Smooth muscle cell (in vitro differentiated cells): ENCODE measurements around the gene FAM174C. TPM values are rescaled to one million over a fixed set of nuclear protein-coding genes. Genes with fewer than 3 reads are reported as not detected.
A peak's percentile ranks its signal among the peaks of the same experiment; 100 is the strongest.

ENCODE experiments used
- DNase-seq: peaks from one replicate; lab custom pipeline; 2025; ENCODE audit not compliant: unreplicated experiment; lab: John Stamatoyannopoulos, UW
- H2AFZ ChIP-seq: fragments of 200-600 bp; sonication (generic); 2 replicates; pipeline ENCODE4 v1.6.0; 2016; ENCODE audit warnings: antibody characterized with exemption, low read depth, mild to moderate bottlenecking
- H3F3A ChIP-seq: fragments of 200-600 bp; sonication (generic); 2 replicates; pipeline ENCODE4 v1.6.0; 2017; ENCODE audit warnings: antibody characterized with exemption, low read depth
- H3K27ac ChIP-seq: fragments of 200-600 bp; sonication (generic); 2 replicates; pipeline ENCODE4 v1.5.1; 2016; ENCODE audit warnings: low read depth, mild to moderate bottlenecking
- H3K27me3 ChIP-seq: fragments of 200-600 bp; sonication (generic); 2 replicates; pipeline ENCODE4 v1.6.1; 2016; ENCODE audit warnings: low read depth, mild to moderate bottlenecking
- H3K36me3 ChIP-seq: fragments of 200-600 bp; sonication (generic); 2 replicates; pipeline ENCODE4 v1.5.1; 2016; ENCODE audit warnings: low read depth
- H3K4me1 ChIP-seq: fragments of 200-600 bp; sonication (generic); 2 replicates; pipeline ENCODE4 v1.5.1; 2016; ENCODE audit warnings: low read depth
- H3K4me2 ChIP-seq: fragments of 200-600 bp; sonication (generic); 2 replicates; pipeline ENCODE4 v1.6.0; 2016; ENCODE audit warnings: mild to moderate bottlenecking
- H3K4me3 ChIP-seq: fragments of 200-600 bp; sonication (generic); 2 replicates; pipeline ENCODE4 v1.5.1; 2016; ENCODE audit warnings: mild to moderate bottlenecking
- H3K79me2 ChIP-seq: fragments of 200-600 bp; sonication (generic); 2 replicates; pipeline ENCODE4 v1.6.0; 2016; ENCODE audit warnings: low read depth, mild to moderate bottlenecking
- H3K9ac ChIP-seq: fragments of 200-600 bp; sonication (generic); 2 replicates; pipeline ENCODE4 v1.6.0; 2016; ENCODE audit warnings: low read depth
- H3K9me3 ChIP-seq: fragments of 200-600 bp; sonication (generic); replicated peaks from 2 replicates; pipeline ENCODE4 v1.5.1; 2016; ENCODE audit warnings: low read depth
- H4K20me1 ChIP-seq: fragments of 200-600 bp; sonication (generic); 2 replicates; pipeline ENCODE4 v1.6.0; 2016; ENCODE audit warnings: low read depth
- CTCF ChIP-seq: fragments of 200-600 bp; sonication (generic); IDR thresholded peaks from 2 replicates; pipeline ENCODE4 v1.5.1; 2017; ENCODE audit warnings: borderline replicate concordance, mild to moderate bottlenecking, antibody characterized with exemption; ENCODE audit not compliant: insufficient read depth, poor library complexity, severe bottlenecking
- WGBS: methylation state at CpG from one replicate; pipeline ENCODE4 v1.1.7; 2016; ENCODE audit warnings: low lambda C conversion rate; 5-methylcytosine and 5-hydroxymethylcytosine counted together
- polyA plus RNA-seq: library from polyadenylated mRNA; unstranded; fragments of >200 nt; fragmentation: Nextera tagmentation; extraction: Ambion mirVana; gene quantifications from 2 replicates; pipeline ENCODE4 v1.2.1, GENCODE V29; 2016
- total RNA-seq: library from RNA; depleted of rRNA; stranded (reverse); fragments of >200 nt; gene quantifications from 2 replicates; pipeline ENCODE4 v1.2.3, GENCODE V29; 2014

The FAM174C gene
- total and polyA plus RNA-seq, 2 experiments from 2014 or later, result 41.5 to 75.6 TPM

GRCh38 chr19:1269065-1269477 lies 6.3 kb upstream of the FAM174C start, which contains the start of gene CIRBP:
Gene CIRBP, plus strand, starts transcription at chr19:1269332. Its CDS starts 1,602 bp downstream, at chr19:1270934.
- Histone ChIP-seq H3K4me3 (peak within 1 kb of the TSS; percentile 67), H3K27ac (peak within 1 kb of the TSS; percentile 94), H3K4me2 (peak within 1 kb of the TSS; percentile 91), H3K79me2 (peaks cover 43% of the 10 kb centered on the region), H3F3A (peaks cover 54% of the 10 kb centered on the region), H2AFZ (no peak within 1 kb of the TSS), H3K27me3 (no peaks in the 10 kb centered on the region), H4K20me1 (peaks cover 50% of the 10 kb centered on the region), H3K9me3 (no peaks in the 10 kb centered on the region), H3K9ac (peak within 1 kb of the TSS; percentile 89), H3K4me1 (peaks cover 48% of the 10 kb centered on the region), H3K36me3 (peaks cover 8% of the 10 kb centered on the region)
- WGBS, result under 1% methylated on average over 26 of the region's 50 CpGs
- no peak for TF ChIP-seq CTCF
- DNase-seq, result peak; percentile 97

- Histone ChIP-seq H3K9ac (peak overlapping the region; percentile 89), H3K27me3 (no peaks in the 10 kb centered on the region), H3K27ac (peak overlapping the region; percentile 94), H3K4me3 (peak overlapping the region; percentile 67), H3K4me1 (peaks cover 52% of the 10 kb centered on the region), H4K20me1 (peaks cover 53% of the 10 kb centered on the region), H3K36me3 (peaks cover 8% of the 10 kb centered on the region), H3F3A (peaks cover 58% of the 10 kb centered on the region), H3K79me2 (peaks cover 48% of the 10 kb centered on the region), H3K4me2 (peak overlapping the region; percentile 87), H3K9me3 (no peaks in the 10 kb centered on the region), H2AFZ (no peak overlapping the region)
- TF ChIP-seq CTCF, result peak; percentile 1
- DNase-seq, result peak; percentile 82
- WGBS, result 1% methylated on average over 51 of the region's 64 CpGs
Observed at GRCh38 chr19:1269478-1270212, 5.7 kb upstream of the FAM174C start.

- peaks cover 51% of the 10 kb centered on the region for H3K79me2 ChIP-seq
- H3K27me3 ChIP-seq, result no peaks in the 10 kb centered on the region
- peak overlapping the region; percentile 67 for H3K4me3 ChIP-seq
- H3K4me2 ChIP-seq, result peak overlapping the region; percentile 87
- DNase-seq, result no peak
- H3K4me1 ChIP-seq, result peaks cover 51% of the 10 kb centered on the region
- peaks cover 63% of the 10 kb centered on the region for H3F3A ChIP-seq
- H2AFZ ChIP-seq, result no peak overlapping the region
- peak overlapping the region; percentile 94 for H3K27ac ChIP-seq
- peaks cover 8% of the 10 kb centered on the region for H3K36me3 ChIP-seq
- peaks cover 53% of the 10 kb centered on the region for H4K20me1 ChIP-seq
- no peaks in the 10 kb centered on the region for H3K9me3 ChIP-seq
- peak overlapping the region; percentile 89 for H3K9ac ChIP-seq
- 55% methylated on average over 8 of the region's 8 CpGs for WGBS
- TF ChIP-seq CTCF, result no peak
Observed at GRCh38 chr19:1270213-1270853, 5.0 kb upstream of the FAM174C start.
